GM12864 (cell line): Measurements from ENCODE around the gene SLC9B2.

ENCODE experiments used
- DNase-seq: peaks from one replicate; pipeline ENCODE4 v3.0.0-alpha.2; 2011; ENCODE audit warnings: low read depth
- H3K4me3 ChIP-seq: 2 replicates; pipeline ENCODE4 v1.5.1; 2011; ENCODE audit warnings: mild to moderate bottlenecking, low read depth, low read length, control low read depth
- TF ChIP-seq, protein P1 (sequence below): IDR thresholded peaks from 2 replicates; pipeline ENCODE4 v1.5.1; 2011; ENCODE audit warnings: low read depth, mild to moderate bottlenecking, moderate library complexity, low read length, control low read depth, inconsistent platforms; ENCODE audit errors: missing control alignments

SLC9B2 gene

DNA sequence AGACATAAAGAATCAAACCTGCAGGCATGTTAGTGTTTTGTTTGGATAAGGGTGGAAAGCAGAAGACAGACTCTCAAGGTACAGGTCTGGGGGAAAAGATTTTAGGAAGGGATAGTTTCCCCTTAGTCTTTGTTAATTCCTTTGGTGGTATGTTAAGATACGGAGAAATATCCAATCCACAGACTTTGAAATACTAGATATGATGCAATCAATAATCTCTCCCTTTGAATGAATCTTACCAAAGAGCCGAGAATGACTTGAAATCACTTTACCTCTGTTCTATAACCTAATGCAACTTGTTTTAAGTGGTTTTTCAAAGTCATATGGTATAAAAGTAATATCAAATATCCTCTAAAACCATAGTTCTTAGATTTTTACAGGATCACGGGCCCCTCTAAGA lies 28.3 kb upstream of the SLC9B2 start:
- no peak overlapping the region for H3K4me3 ChIP-seq
- TF ChIP-seq, protein P1, sequence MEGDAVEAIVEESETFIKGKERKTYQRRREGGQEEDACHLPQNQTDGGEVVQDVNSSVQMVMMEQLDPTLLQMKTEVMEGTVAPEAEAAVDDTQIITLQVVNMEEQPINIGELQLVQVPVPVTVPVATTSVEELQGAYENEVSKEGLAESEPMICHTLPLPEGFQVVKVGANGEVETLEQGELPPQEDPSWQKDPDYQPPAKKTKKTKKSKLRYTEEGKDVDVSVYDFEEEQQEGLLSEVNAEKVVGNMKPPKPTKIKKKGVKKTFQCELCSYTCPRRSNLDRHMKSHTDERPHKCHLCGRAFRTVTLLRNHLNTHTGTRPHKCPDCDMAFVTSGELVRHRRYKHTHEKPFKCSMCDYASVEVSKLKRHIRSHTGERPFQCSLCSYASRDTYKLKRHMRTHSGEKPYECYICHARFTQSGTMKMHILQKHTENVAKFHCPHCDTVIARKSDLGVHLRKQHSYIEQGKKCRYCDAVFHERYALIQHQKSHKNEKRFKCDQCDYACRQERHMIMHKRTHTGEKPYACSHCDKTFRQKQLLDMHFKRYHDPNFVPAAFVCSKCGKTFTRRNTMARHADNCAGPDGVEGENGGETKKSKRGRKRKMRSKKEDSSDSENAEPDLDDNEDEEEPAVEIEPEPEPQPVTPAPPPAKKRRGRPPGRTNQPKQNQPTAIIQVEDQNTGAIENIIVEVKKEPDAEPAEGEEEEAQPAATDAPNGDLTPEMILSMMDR, result no peak
- no peak for DNase-seq

DNA sequence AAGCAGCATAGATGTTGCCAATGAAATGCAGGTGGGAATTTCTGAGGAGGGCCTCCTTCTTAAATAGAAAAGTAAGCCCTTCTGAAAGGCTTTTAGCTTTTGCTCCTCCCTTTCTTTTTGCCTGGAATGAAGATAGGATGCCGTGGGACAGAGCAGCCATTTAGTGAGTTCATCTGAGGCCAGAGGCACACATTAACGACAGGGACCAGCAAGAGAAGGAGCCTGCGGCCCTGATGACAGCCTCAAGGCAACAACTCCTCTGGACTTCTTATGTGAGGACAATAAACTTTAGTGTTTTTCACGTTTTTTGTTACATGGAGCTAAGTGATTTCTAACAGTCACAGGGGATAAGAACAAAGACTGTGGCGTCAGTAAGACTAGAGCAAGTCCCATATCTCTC lies 24.1 kb upstream of the SLC9B2 start:
- H3K4me3 ChIP-seq, result no peak overlapping the region

DNA sequence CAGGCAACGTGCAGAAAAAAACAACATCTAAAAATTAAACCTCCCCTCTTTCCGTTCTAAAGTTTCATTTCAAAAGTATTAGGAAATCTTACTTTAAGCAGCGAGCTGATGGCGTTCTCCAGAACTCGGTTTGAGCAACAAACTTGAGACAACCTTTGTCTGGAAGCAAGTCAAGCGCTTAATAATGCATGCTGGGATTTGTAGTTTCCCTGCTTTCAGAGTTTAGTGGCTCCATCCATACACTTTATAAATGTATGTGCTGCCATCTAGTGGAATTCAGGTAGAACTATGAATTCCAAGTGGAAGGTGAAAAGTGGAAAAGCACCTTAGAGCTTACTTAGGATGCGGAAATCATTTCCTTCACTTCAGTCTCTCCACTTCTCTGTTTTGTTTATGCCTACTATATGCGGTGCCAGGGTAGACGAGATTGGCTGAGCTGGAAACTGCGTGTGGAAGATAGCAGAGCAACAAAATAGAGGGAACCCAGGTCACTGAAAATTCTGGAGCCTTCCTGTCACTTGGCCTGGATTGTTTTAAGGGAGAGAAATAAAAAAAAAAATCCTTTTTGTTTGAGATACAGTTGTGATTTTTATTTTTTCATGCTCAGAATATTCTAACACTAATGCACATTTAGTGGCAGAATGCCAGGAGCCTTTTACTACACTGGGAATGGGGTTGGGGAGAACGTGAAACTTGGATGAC lies 23.3 kb upstream of the SLC9B2 start, which contains the start of gene BDH2:
Gene BDH2 (minus strand): TSS at position 144 of the 702 bp plus-strand sequence. CDS start 3,580 bp downstream, outside the sequence.
- TF ChIP-seq, protein P1, result peak; percentile 62
- DNase-seq, result peak; percentile 80
- H3K4me3 ChIP-seq, result peak within 1 kb of the TSS; percentile 26; the same call in 1 of the 2 replicates

More for the DNA sequence above, 24.1 kb upstream of the SLC9B2 start:
- DNase-seq, result no peak
- TF ChIP-seq, protein P1, result no peak

DNA sequence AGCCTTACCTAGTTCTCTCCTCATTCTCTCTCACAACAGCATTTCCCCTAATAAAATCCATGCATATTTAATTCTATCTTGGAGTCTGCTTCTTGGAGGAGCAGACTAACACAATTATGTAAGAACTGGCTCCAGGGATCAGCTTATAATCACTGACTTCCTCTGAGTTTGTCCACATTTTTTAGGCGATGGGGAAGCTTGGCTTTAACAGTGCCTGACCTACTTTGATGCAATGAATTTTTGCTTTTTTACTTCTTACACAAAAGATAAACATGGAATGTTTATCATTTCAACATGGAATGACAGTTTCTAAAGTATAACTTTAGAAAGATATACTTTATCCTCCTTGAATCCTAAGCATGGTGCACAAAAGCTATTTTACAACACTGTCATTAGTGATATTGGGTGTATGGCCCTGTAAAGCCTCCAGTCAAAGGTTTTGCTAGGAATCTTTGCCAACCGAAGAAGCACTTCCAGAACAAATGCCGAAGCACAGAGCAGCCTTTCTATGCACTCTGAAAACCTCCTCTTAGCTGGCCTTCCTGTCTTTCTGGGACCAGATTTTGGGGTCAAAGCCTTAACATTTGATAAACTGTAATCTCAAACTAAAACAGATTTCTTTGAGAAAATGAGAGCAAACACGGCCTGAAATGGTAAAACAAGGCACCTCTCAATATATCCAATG lies 22.3 kb upstream of the SLC9B2 start:
- peak overlapping the region; percentile 26; the same call in 1 of the 2 replicates for H3K4me3 ChIP-seq
- TF ChIP-seq, protein P1, result no peak
- no peak for DNase-seq

DNA sequence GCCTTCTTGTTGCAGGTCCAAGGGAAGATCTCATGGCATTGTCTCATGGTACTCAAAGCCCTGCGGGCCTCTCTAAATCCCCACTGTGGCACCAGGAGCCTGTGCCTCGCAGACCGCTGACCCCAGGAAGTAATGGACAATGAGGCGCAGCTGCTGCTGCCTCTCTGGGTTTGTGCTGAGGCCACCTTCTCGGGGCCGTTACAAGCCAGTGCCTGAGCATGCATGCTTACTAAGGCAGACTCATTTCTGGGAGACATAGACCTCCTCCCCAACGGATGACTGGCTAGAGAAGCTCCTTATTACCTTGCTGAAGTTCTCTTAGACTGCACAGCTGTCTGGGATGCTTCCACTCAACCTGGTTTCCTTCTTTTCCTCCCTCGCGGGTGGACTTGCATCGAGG lies 21.8 kb upstream of the SLC9B2 start:
- no peak overlapping the region for H3K4me3 ChIP-seq
- TF ChIP-seq, protein P1, result no peak
- DNase-seq, result no peak

DNA sequence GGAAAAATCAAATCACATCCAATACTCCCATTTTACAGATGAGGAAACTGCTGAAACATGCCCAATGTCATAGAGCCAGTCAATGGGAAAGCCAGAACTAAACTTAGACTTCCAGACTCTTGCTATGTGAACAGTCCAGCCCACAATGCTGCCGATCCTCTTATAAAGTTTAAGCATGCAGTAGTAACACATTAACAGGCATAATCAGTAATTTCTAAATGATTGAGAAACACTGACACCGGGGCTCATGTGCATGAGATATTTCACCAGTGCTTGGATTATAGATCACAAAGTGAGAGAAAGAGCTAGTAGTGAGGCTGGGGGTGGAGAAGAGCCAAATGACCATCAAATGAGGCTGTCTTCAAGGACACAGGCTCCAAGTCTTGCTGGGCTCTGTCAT lies 20.6 kb upstream of the SLC9B2 start:
- no peak overlapping the region for H3K4me3 ChIP-seq
- no peak for DNase-seq
- TF ChIP-seq, protein P1, result no peak
